IMR-90 (cell line): ENCODE data around the gene GPR33. TPM values are rescaled to one million over a fixed set of nuclear protein-coding genes. Genes with fewer than 3 reads are reported as not detected.

ENCODE experiments used
- ATAC-seq: fragments of 200-7000 bp; cut with Tn5 transposase; 2 replicates; pipeline ENCODE4 v1.9.1; 2020; ENCODE audit warnings: low read depth, mild to moderate bottlenecking, moderate library complexity
- BruUV-seq: library from RNA; stranded (reverse); fragments of 400-500 nt; replicated peaks from 2 replicates; lab custom pipeline; 2021; lab: Mats Ljungman, UMichigan
- CTCF ChIA-PET: fragments of 300-600 bp; formaldehyde crosslinking; extraction: SDS; loops from one replicate; lab custom pipeline; 2021; ENCODE audit warnings: antibody characterized with exemption; lab: Yijun Ruan, JAX
- POLR2A ChIA-PET: fragments of 300-600 bp; sonication (Branson Sonifier 250); formaldehyde crosslinking; loops from one replicate; lab custom pipeline; 2022; ENCODE audit warnings: antibody characterized with exemption; ENCODE audit not compliant: unreplicated experiment; lab: Charles Lee
- DNase-seq: peaks from one replicate; pipeline ENCODE4 v3.0.0; 2013
- H2AFZ ChIP-seq: replicated peaks from 2 replicates; pipeline ENCODE3; 2013; ENCODE audit warnings: low read length, mild to moderate bottlenecking; ENCODE audit not compliant: poor library complexity
- H2AK5ac ChIP-seq: 2 replicates; pipeline ENCODE4 v1.6.1; 2013; ENCODE audit warnings: low read depth, low read length, inconsistent platforms
- H2AK9ac ChIP-seq: replicated peaks from 2 replicates; pipeline ENCODE3; 2013; ENCODE audit warnings: mild to moderate bottlenecking, low read depth, low read length, moderate library complexity; ENCODE audit not compliant: poor library complexity
- H2BK120ac ChIP-seq: 2 replicates; pipeline ENCODE4 v1.6.1; 2013; ENCODE audit warnings: low read depth, low read length, inconsistent platforms
- H2BK15ac ChIP-seq: 3 replicates; pipeline ENCODE4 v1.6.1; 2013; ENCODE audit warnings: low read depth, low read length, inconsistent platforms
- H2BK20ac ChIP-seq: 2 replicates; pipeline ENCODE4 v1.6.1; 2013; ENCODE audit warnings: low read depth, mild to moderate bottlenecking, inconsistent platforms, low read length, moderate library complexity
- H2BK5ac ChIP-seq: 2 replicates; pipeline ENCODE4 v1.6.1; 2013; ENCODE audit warnings: mild to moderate bottlenecking, low read depth, low read length, inconsistent platforms; ENCODE audit not compliant: poor library complexity, severe bottlenecking
- H3K14ac ChIP-seq: replicated peaks from 2 replicates; pipeline ENCODE4 v1.6.1; 2013; ENCODE audit warnings: low read depth, low read length, inconsistent platforms
- H3K18ac ChIP-seq: 2 replicates; pipeline ENCODE4 v1.6.1; 2013; ENCODE audit warnings: low read depth, low read length, control low read depth
- H3K23ac ChIP-seq: 2 replicates; pipeline ENCODE4 v1.6.1; 2013; ENCODE audit warnings: low read depth, low read length, inconsistent platforms
- H3K27ac ChIP-seq: 2 replicates; pipeline ENCODE4 v1.5.1; 2013; ENCODE audit warnings: mild to moderate bottlenecking, control low read depth, low read length; ENCODE audit not compliant: insufficient read depth
- H3K27me3 ChIP-seq: 2 replicates; pipeline ENCODE4 v1.6.1; 2013; ENCODE audit warnings: low read length; ENCODE audit not compliant: control insufficient read depth, insufficient read depth
- H3K36me3 ChIP-seq: 2 replicates; pipeline ENCODE4 v1.6.1; 2013; ENCODE audit warnings: low read length, mixed read lengths; ENCODE audit not compliant: control insufficient read depth, insufficient read depth
- H3K4ac ChIP-seq: 2 replicates; pipeline ENCODE4 v1.6.1; 2013; ENCODE audit warnings: low read depth, low read length, inconsistent platforms
- H3K4me1 ChIP-seq: 2 replicates; pipeline ENCODE4 v1.6.1; 2013; ENCODE audit warnings: low read length, mixed read lengths; ENCODE audit not compliant: control insufficient read depth, insufficient read depth
- H3K4me2 ChIP-seq: 2 replicates; pipeline ENCODE4 v1.6.1; 2013; ENCODE audit warnings: low read depth, mild to moderate bottlenecking, control low read depth, low read length, moderate library complexity
- H3K4me3 ChIP-seq: 2 replicates; pipeline ENCODE4 v1.5.1; 2013; ENCODE audit warnings: low read depth, mild to moderate bottlenecking, control low read depth, low read length, moderate library complexity; ENCODE audit not compliant: insufficient read depth
- H3K56ac ChIP-seq: 2 replicates; pipeline ENCODE4 v1.6.1; 2013; ENCODE audit warnings: low read length, inconsistent platforms; ENCODE audit not compliant: insufficient read depth; ENCODE audit errors: extremely low read depth
- H3K79me1 ChIP-seq, 2 experiments: 2 replicates each; pipeline ENCODE4 v1.6.1; 2013; ENCODE audit warnings: low read length in 2 of 2, inconsistent platforms in 1 of 2, low read depth in 1 of 2
- H3K9ac ChIP-seq: 2 replicates; pipeline ENCODE4 v1.6.1; 2013; ENCODE audit warnings: low read depth, low read length, control low read depth
- H3K9me1 ChIP-seq: 2 replicates; pipeline ENCODE4 v1.6.1; 2013; ENCODE audit warnings: low read length, inconsistent platforms; ENCODE audit not compliant: insufficient read depth
- H3K9me3 ChIP-seq: 2 replicates; pipeline ENCODE4 v1.6.1; 2013; ENCODE audit warnings: low read length; ENCODE audit not compliant: control insufficient read depth, insufficient read depth
- H4K20me1 ChIP-seq: 2 replicates; pipeline ENCODE4 v1.6.1; 2013; ENCODE audit warnings: low read length, inconsistent platforms; ENCODE audit not compliant: insufficient read depth
- H4K5ac ChIP-seq: 2 replicates; pipeline ENCODE4 v1.6.1; 2013; ENCODE audit warnings: mild to moderate bottlenecking, low read depth, low read length, control low read depth
- H4K8ac ChIP-seq, 2 experiments: 2 replicates each; pipeline ENCODE4 v1.6.1; 2013; ENCODE audit warnings: low read depth in 2 of 2, low read length in 2 of 2, control low read depth in 1 of 2, inconsistent platforms in 1 of 2
- H4K91ac ChIP-seq: 2 replicates; pipeline ENCODE4 v1.6.1; 2013; ENCODE audit warnings: low read depth, low read length, inconsistent platforms; ENCODE audit not compliant: insufficient read depth
- BHLHE40 ChIP-seq: fragments of 150-350 bp; IDR thresholded peaks from 2 replicates; pipeline ENCODE4 v1.6.1; 2016; ENCODE audit warnings: mild to moderate bottlenecking, low read depth, low read length
- CEBPB ChIP-seq: IDR thresholded peaks from 2 replicates; pipeline ENCODE4 v1.6.1; 2012; ENCODE audit warnings: low read depth, low read length, improper control_type of control experiment
- WGBS, 2 experiments: methylation state at CpG; one replicate each; pipeline versions ENCODE4 v1.1.5 to v1.1.7; 2013; ENCODE audit warnings: missing lambda C conversion rate in 2 of 2; ENCODE audit not compliant: insufficient read length in 1 of 2; ENCODE audit errors: extremely low coverage in 2 of 2; 5-methylcytosine and 5-hydroxymethylcytosine counted together
- dilution Hi-C: fragments of 300-500 bp; cut with HindIII; formaldehyde crosslinking; loops from one replicate; pipeline ENCODE4 v1.14.3; 2018; ENCODE audit warnings: low sequenced_read_pairs; ENCODE audit not compliant: unreplicated experiment
- in situ Hi-C: fragments of 300-500 bp; cut with MboI; formaldehyde crosslinking; loops from 3 replicates; pipeline ENCODE4 v1.14.3; 2019; ENCODE audit warnings: low sequenced_read_pairs, inconsistent platforms, mixed read lengths
- intact Hi-C: fragments of 100-400 bp; cut with micrococcal nuclease; formaldehyde crosslinking; loops from 2 replicates; pipeline ENCODE4 v1.10.0; 2022
- polyA plus RNA-seq, 3 experiments: library from polyadenylated mRNA; depleted of rRNA; stranded (reverse); fragments of >200 nt; gene quantifications; 2 replicates each; pipeline ENCODE4 v1.2.3, GENCODE V29; 2012; ENCODE audit warnings: low replicate concordance in 1 of 3
- total RNA-seq: library from RNA; depleted of rRNA; stranded (reverse); fragments of >200 nt; gene quantifications from 2 replicates; pipeline ENCODE4 v1.2.3, GENCODE V29; 2012

Gene GPR33
- total and polyA plus RNA-seq, 2 of the 4 experiments (the other 2 are of a cell fraction), result not detected

DNA sequence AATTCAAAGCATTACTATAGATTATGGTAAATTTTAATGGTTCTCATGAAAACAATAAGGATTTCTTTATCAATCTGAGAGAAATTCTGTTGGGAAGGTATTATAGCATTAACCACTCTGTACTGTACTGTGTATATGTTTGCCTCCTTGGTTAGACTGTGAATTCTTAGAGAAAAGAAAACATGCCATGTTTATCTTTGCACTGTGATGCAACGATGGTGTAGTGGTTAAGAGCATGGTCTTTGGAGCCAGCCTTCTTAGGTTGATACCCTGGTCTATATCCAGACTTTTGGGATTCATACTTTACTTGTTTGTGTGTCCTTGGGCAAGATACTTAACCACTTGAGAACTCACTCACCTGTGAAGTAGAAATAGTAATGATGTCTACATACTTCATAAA is 41.2 kb upstream of the GPR33 start:
- BruUV-seq, result no TSS peak
- in situ Hi-C loops, result no loop called here

More for the DNA sequence above, 41.2 kb upstream of the GPR33 start:
- no peak overlapping the region for H3K4ac ChIP-seq
- no peaks in the 10 kb centered on the region for H3K36me3 ChIP-seq
- ATAC-seq (peak; percentile 86), DNase-seq (peak; percentile 27)
- no peak overlapping the region for H4K91ac ChIP-seq
- no peak overlapping the region for H4K5ac ChIP-seq
- H3K23ac ChIP-seq, result no peak overlapping the region
- H2AK9ac ChIP-seq, result no peak overlapping the region
- no peaks in the 10 kb centered on the region for H3K9me3 ChIP-seq
- no peaks in the 10 kb centered on the region for H3K79me1 ChIP-seq
- no peak overlapping the region for H3K56ac ChIP-seq
- H3K27me3 ChIP-seq, result peaks cover 3% of the 10 kb centered on the region; the same call in 1 of the 2 replicates
- H3K18ac ChIP-seq, result no peak overlapping the region
- H2BK5ac ChIP-seq, result no peak overlapping the region
- CTCF ChIA-PET, result no interaction called here
- dilution Hi-C loops (no loop called here), intact Hi-C loops (no loop called here)
- TF ChIP-seq CEBPB, result peak; percentile 63; the same call in 1 of the 2 replicates
- no peak for TF ChIP-seq BHLHE40
- H3K14ac ChIP-seq, result no peak overlapping the region
- no peak overlapping the region; the same call in 1 of the 2 replicates for H3K4me2 ChIP-seq
- no peaks in the 10 kb centered on the region; the same call in 1 of the 2 replicates for H3K4me1 ChIP-seq
- WGBS, 2 experiments, result no CpG with 5 or more reads among the region's 1 CpG
- H3K9ac ChIP-seq, result no peak overlapping the region
- peaks cover 2% of the 10 kb centered on the region; the same call in 1 of the 2 replicates for H3K9me1 ChIP-seq
- H2BK20ac ChIP-seq, result no peak overlapping the region
- H2BK120ac ChIP-seq, result no peak overlapping the region
- no peak overlapping the region for H4K8ac ChIP-seq
- no peak overlapping the region for H3K4me3 ChIP-seq
- no peak overlapping the region for H2AK5ac ChIP-seq
- no peak overlapping the region for H2BK15ac ChIP-seq
- H3K27ac ChIP-seq, result no peak overlapping the region
- POLR2A ChIA-PET, result no interaction called here
- no peak overlapping the region for H2AFZ ChIP-seq
- no peaks in the 10 kb centered on the region for H4K20me1 ChIP-seq
